ENCODE results near the gene IZUMO1. TPM values are rescaled to one million over a fixed set of nuclear protein-coding genes. Genes with fewer than 3 reads are reported as not detected.

IZUMO1 gene
- total RNA-seq, 6 experiments from 2014 or later: not detected

GRCh38 chr19:48750351-48750750, 3.6 kb upstream of the IZUMO1 start:
- H3K27me3 Mint-ChIP-seq (ENCODE audit: insufficient read depth): peaks cover 28% of the 10 kb centered on the region
- H3K9me3 Mint-ChIP-seq: no peaks in the 10 kb centered on the region; the same call in 1 of the 2 replicates
- no peak for DNase-seq
- H3K4me1 Mint-ChIP-seq (ENCODE audit: low read depth): 0 out of 2 replicates have a peak, but pooled peaks cover 5% of the 10 kb centered on the region
- no peak for TF ChIP-seq CTCF (IDR thresholded peaks at IDR 0.05)
- peaks cover 5% of the 10 kb centered on the region; the same call in 1 of the 2 replicates for H3K36me3 Mint-ChIP-seq (ENCODE audit: low read depth)
- no peak overlapping the region for H3K4me3 Mint-ChIP-seq
- H3K27ac Mint-ChIP-seq: no peak overlapping the region

- Mint-ChIP-seq H3K4me3 (no peak overlapping the region), H3K27ac (no peak overlapping the region), H3K36me3 (ENCODE audit: low read depth) (peaks cover 5% of the 10 kb centered on the region; the same call in 1 of the 2 replicates), H3K9me3 (no peaks in the 10 kb centered on the region; the same call in 1 of the 2 replicates), H3K4me1 (ENCODE audit: low read depth) (0 out of 2 replicates have a peak, but pooled peaks cover 5% of the 10 kb centered on the region), H3K27me3 (ENCODE audit: insufficient read depth) (peaks cover 26% of the 10 kb centered on the region)
- no peak for TF ChIP-seq CTCF (IDR thresholded peaks at IDR 0.05)
- no peak for DNase-seq
Measured at GRCh38 chr19:48749571-48750198, 3.0 kb upstream of the IZUMO1 start.

- Mint-ChIP-seq H3K36me3 (ENCODE audit: low read depth) (peaks cover 5% of the 10 kb centered on the region; the same call in 1 of the 2 replicates), H3K9me3 (no peaks in the 10 kb centered on the region; the same call in 1 of the 2 replicates), H3K27me3 (ENCODE audit: insufficient read depth) (peaks cover 12% of the 10 kb centered on the region; the same call in 1 of the 2 replicates), H3K27ac (no peak overlapping the region), H3K4me1 (ENCODE audit: low read depth) (no peaks in the 10 kb centered on the region), H3K4me3 (no peak overlapping the region; the same call in 1 of the 2 replicates)
- no peak for DNase-seq
- TF ChIP-seq CTCF (IDR thresholded peaks at IDR 0.05): no peak
Measured at GRCh38 chr19:48746110-48746509, 599 bp downstream of the IZUMO1 start.

- TF ChIP-seq CTCF (IDR thresholded peaks at IDR 0.05): no peak
- peak; percentile 61 for DNase-seq
- Mint-ChIP-seq H3K27ac (no peak overlapping the region), H3K27me3 (ENCODE audit: insufficient read depth) (peaks cover 11% of the 10 kb centered on the region; the same call in 1 of the 2 replicates), H3K36me3 (ENCODE audit: low read depth) (peaks cover 5% of the 10 kb centered on the region; the same call in 1 of the 2 replicates), H3K4me1 (ENCODE audit: low read depth) (no peaks in the 10 kb centered on the region), H3K4me3 (no peak overlapping the region), H3K9me3 (no peaks in the 10 kb centered on the region; the same call in 1 of the 2 replicates)
Measured at GRCh38 chr19:48745208-48745995, 1.3 kb downstream of the IZUMO1 start.

GRCh38 chr19:48742096-48742495, 4.6 kb downstream of the IZUMO1 start:
- Mint-ChIP-seq H3K4me1 (ENCODE audit: low read depth) (no peaks in the 10 kb centered on the region), H3K27ac (no peak overlapping the region), H3K36me3 (ENCODE audit: low read depth) (peaks cover 5% of the 10 kb centered on the region; the same call in 1 of the 2 replicates), H3K4me3 (no peak overlapping the region), H3K9me3 (no peaks in the 10 kb centered on the region; the same call in 1 of the 2 replicates), H3K27me3 (ENCODE audit: insufficient read depth) (peaks cover 7% of the 10 kb centered on the region; the same call in 1 of the 2 replicates)
- no peak for DNase-seq
- no peak for TF ChIP-seq CTCF (IDR thresholded peaks at IDR 0.05)
